GM18951 (cell line): ENCODE data around the gene MLH1.

ENCODE experiments used
- POLR2A ChIP-seq: IDR thresholded peaks from 4 replicates; pipeline ENCODE4 v1.6.1; 2011; ENCODE audit warnings: mild to moderate bottlenecking; ENCODE audit not compliant: insufficient read length, insufficient read depth; ENCODE audit errors: extremely low read depth
- in situ Hi-C: fragments of 300-500 bp; cut with MboI; formaldehyde crosslinking; loops from one replicate; pipeline ENCODE4 v1.12.0; 2022; ENCODE audit warnings: low sequenced_read_pairs, mixed read lengths, inconsistent platforms; ENCODE audit not compliant: unreplicated experiment

MLH1 gene

DNA sequence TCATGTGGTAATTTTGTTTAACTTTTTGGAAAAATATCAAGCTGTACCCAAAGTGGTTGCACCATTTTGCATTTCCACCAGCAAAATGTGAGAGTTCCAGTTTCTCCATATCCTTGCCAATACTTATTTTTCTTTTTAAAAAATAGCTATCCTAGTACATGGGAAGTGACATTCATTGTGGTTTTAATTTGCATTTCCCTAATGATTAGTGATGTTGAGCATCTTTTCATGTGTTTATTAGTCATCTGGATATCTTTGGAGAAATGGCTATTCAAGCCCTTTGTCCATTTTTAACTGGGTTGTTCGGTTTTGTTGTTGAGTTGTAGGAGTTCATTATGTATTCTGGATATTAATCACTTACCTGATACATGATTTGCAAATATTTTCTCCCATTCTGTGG is 29.0 kb upstream of the MLH1 start:
- TF ChIP-seq POLR2A = no peak
- in situ Hi-C loops = no loop called here

DNA sequence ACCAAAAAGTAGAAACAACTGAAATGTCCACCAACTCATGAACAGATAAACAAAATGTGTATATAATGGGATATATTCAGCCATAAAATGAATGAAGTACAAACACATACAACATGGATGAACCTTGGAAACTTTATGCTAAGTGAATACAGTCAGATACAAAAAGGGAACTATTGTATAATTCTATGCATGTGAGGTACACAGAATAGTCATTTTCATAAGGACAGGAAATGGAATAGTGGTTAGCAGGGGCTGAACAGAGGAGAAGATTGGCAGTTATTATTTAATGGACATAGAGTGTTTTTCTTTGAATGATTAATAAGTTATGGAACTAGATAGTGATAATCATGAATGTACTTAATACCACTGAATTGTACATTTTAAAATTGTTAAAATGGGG is 28.5 kb upstream of the MLH1 start:
- TF ChIP-seq POLR2A = no peak
- in situ Hi-C loops = no loop called here

DNA sequence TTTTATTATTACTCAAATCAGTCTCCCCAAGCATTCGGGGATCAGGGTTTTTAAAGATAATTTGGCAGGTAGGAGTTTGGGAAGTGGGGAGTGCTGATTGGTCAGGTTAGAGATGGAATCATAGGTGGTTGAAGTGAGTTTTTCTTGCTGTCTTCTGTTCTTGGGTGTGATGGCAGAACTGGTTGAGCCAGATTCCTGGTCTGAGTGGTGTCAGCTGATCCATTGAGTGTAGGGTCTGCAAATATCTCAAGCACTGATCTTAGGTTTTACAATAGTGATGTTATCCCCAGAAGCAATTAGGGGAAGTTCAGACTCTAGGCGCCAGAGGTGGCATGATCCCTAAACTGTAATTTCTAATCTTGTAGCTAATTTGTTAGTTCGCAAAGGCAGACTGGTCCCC is 27.9 kb upstream of the MLH1 start:
- no peak for TF ChIP-seq POLR2A
- in situ Hi-C loops = no loop called here

DNA sequence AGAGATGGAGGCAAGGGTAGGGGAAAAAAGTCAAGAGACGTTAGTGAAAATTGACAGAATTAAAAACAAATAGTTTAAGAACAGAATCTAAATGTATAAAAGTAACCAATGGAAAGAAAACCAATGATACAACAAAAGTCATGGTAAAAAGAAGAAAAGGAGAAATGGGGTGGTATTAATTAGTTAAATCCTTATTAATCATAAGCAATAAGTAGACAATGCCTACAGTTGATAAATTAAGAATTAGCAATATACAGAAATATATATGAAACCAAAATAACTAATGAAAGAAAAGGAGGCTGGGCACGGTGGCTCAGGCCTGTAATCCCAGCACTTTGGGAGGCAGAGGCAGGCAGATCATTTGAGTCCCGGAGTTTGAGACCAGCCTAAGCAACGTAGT is 24.2 kb upstream of the MLH1 start:
- in situ Hi-C loops = no loop called here
- TF ChIP-seq POLR2A = no peak

DNA sequence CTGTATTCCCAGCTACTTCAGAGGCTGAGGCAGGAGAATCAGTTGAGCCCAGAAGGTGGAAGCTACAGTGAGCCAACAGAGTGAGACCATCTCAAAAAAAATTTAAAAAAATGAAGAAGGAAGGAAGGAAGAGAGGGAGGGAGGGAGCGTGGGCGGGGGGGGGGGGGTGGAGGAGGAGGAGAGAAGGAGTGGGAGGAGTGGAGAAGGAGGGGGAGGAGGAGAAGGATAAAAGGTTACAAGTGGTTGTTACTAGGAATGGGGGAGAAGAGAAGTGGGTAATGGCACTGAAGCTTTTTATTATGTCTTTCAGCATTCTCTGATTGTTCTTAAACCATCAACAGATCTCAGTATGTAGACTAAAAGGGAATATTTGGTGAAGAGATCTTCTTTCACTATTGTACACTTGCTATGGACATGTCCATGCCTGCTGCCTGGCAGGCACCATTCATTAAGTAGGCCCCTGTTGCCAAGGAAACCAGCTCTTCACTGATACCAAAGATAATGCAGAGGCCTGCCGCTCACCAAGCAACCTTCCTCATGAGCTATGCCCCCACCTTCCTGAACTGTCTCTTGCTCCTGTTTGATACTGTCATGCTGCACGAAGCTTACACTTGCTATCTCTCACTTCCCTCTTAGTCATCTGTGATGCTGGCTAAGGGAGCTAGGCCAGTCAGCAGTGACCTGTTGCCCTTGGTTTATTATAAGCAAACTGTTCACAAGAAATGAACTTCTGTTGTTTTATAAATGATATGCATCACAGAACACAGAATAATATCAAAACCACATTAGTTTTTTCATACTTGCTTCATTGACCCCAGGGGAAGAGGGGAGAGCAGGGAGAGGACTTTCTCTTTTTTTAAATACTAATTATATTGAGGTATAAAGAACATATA is 23.5 kb upstream of the MLH1 start:
- in situ Hi-C loops = no loop called here
- TF ChIP-seq POLR2A = no peak

DNA sequence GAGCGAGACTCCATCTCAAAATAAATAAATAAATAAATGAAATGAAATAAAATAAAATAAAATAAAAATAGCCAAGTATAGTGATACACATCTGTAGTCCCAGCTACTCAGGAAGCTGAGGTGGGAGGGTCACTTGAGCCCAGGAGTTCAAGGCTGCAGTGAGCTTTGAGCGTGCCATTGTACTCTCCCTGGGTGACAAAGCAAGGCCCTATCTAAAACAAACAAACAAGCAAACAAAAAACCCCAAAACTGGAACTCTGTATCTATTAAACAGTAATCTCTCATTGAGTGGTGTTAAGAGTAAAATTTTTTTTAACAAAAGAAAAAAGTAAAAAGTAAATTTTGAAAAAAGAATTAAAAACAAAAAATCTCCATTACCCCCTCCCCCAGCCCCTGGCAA is 21.2 kb upstream of the MLH1 start:
- in situ Hi-C loops = no loop called here
- no peak for TF ChIP-seq POLR2A

DNA sequence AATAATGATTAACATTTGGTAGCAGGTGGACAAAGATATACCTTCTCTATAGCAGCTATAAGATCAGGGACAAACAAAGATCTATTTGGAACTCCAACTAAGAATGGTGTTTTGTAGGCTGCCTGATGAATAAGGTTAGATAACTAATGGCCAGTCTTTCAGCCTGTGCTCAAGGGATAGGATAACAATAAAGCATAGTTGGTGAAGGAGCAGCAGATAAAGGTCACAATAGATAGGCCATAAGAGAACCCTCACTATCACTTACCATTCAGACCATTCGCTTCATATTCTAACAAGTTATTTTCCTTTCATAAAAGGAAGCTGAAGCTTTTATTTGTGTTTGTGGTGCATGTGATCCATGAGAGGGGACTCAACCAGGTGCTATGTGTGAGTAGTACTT is 20.2 kb upstream of the MLH1 start:
- TF ChIP-seq POLR2A = no peak
- in situ Hi-C loops = no loop called here

DNA sequence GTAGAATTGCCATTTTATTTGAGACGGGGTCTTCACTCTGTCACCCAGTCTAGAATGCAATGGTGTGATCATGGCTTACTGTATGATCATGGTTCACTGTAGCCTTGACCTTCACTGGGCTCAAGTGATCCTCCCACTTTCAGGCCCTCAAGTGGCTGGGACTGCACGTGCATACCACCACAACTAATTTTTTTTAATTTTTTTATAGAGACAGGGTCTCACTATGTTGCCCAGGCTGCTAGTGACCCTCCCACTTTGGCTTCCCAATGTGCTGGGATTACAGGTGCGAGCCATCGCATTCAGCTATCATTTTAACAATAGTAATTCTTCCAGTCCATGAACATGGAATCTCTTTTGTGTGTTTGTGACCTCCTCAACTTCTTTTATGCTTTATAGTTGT is 12.3 kb upstream of the MLH1 start:
- no peak for TF ChIP-seq POLR2A

DNA sequence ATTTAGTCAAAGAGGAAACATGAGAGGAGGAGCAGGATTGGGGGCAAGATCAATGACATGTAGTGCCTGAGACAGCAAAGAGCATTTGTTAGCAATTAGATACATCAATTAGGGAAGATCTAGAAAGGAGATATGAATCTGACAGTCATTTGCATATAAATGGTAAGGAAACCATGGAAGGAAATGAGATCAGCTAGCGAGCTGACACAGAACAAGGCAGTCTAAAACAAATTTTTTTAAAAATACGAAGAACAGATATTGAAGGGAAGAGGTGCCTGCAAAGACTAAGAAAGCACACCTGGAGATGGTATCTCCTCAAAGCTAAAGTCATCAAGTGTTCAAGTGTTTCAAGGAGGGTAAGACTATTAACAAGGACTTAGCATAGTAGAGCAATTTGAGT is 5.0 kb upstream of the MLH1 start:
- in situ Hi-C loops = no loop called here
- no peak for TF ChIP-seq POLR2A

More for the DNA sequence above, 12.3 kb upstream of the MLH1 start:
- in situ Hi-C loops = no loop called here

DNA sequence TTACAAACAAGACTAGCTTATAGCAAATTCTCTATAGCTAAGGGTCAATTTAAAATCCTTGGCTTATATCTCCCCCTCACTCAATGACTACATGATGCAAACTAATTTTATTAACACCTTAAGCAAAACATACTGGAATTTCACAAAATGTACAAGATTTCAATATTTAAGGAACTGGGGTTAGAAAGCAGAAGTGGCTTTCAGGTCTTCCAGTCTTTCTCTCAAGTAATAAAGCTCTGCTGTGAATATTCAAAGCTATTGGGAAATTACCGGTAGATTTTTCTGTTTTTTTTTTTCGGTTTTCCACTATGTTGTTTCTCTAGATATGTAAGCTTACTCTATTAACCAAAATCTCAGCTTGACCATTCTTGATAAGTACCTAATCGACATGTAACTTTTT is 4.3 kb upstream of the MLH1 start:
- TF ChIP-seq POLR2A = no peak
- in situ Hi-C loops = no loop called here

DNA sequence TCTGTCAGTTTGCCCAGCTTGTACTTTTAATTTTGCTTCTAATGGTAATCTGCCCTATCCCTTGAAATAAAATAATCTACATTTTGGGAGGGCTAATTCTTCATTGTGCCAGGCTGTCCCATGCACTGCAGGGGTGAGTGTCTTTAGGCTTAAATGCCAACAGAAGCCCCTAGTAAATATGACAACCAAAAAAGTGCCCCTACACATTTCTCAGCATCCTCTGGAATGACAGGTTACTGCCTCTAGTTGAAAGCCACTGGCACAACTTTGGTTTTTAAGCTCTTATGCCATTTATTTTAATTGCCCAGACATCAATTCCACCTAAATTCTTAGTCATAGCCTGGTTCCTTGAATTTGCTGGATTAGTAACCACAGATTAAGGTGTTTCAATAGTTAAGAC is 3.8 kb upstream of the MLH1 start:
- TF ChIP-seq POLR2A = no peak
- in situ Hi-C loops = no loop called here

DNA sequence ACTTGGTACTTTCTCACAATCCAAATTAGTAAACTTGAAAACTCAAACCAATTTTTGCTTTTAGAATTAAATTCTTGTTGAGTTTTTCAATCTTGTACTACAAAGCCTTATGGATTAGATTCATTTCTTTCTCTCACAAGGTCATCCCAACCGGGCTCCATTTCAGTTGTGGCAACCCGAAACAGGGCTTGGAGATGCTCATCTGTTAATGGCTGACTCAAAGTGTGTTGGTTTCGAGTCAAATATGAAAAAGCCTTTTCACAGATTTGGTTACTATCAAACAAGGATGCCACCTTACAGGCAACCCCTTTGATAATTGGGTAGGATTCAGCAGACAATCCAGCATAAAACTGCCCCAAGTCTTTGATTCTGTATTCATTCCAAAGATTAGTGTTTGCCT is 2.2 kb upstream of the MLH1 start:
- no peak for TF ChIP-seq POLR2A
- in situ Hi-C loops = no loop called here

DNA sequence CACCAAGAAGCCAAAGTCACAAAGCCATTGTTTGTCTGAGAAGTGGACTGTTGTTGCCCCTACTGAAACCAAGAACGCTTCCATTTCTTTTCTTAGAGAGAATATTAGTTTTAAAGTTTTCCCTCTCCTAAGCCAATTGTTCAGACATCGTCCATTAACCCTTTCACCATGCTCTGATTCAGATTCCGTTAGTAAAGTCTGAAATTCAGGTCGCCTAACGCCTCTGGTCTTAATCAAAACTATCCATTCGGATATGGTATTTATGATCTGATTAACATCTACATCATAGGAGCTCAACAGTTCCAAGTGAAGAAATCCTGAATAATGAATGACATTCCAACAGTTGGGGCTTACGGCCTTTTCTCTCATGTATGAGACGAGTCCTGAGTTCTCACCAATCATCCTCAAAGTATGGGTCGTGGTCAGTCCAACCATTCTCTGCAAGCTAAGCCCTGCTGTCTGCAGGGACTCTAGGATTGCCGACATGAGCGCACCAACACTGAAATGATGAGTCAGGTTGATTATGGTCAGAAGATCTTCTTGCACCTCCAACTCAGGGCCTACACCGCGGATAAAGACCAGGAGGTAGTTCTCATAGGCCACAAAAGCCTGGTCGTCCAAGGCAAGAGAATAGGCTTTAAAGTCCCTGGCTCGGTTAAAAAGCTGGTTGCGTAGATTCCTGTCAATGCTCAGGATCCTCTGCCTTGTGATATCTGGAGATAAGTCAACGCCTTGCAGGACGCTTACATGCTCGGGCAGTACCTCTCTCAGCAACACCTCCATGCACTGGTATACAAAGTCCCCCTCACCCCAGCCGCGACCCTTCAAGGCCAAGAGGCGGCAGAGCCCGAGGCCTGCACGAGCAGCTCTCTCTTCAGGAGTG is 1.2 kb upstream of the MLH1 start:
- no peak for TF ChIP-seq POLR2A
- in situ Hi-C loops = no loop called here

DNA sequence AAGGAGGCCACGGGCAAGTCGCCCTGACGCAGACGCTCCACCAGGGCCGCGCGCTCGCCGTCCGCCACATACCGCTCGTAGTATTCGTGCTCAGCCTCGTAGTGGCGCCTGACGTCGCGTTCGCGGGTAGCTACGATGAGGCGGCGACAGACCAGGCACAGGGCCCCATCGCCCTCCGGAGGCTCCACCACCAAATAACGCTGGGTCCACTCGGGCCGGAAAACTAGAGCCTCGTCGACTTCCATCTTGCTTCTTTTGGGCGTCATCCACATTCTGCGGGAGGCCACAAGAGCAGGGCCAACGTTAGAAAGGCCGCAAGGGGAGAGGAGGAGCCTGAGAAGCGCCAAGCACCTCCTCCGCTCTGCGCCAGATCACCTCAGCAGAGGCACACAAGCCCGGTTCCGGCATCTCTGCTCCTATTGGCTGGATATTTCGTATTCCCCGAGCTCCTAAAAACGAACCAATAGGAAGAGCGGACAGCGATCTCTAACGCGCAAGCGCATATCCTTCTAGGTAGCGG is 452 bp upstream of the MLH1 start, which contains the start of gene EPM2AIP1:
TSS of gene EPM2AIP1 (minus strand) at position 326 of the 520 bp plus-strand sequence. CDS start at position 272, 54 bp downstream.
- in situ Hi-C loops = no loop called here
- TF ChIP-seq POLR2A = peak; percentile 94

DNA sequence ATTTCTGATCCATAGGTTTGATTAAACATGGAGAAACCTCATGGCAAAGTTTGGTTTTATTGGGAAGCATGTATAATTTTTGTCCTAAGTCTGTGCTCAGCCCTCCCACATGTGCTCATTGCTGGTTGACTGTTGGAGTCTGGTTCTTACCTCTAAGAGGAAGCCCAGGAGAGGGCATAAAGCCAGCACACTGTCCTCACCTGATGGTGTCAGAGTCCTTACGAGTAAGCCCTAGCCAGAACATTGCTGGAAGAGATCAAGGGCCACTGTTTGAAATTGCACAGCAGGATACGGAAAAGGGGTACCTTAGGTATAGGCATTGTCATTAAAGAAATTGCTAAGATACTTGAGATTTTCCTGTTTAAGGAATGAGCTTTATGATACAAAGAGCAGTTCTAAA is 21.3 kb downstream of the MLH1 start:
- TF ChIP-seq POLR2A = no peak
- in situ Hi-C loops = no loop called here
